HepG2 (cell line): ENCODE measurements around the gene TRAK1. TPM values are rescaled to one million over a fixed set of nuclear protein-coding genes. Genes with fewer than 3 reads are reported as not detected.

Experiments
- AGO2 ChIP-seq: fragments of 200-400 bp; formaldehyde crosslinking; optimal IDR thresholded peaks from 2 replicates; pipeline ENCODE3; 2017; ENCODE audit warnings: mild to moderate bottlenecking, low read depth, low read length, moderate library complexity
- CEBPB ChIP-seq: IDR thresholded peaks from 2 replicates; pipeline ENCODE4 v1.6.1; 2011; ENCODE audit warnings: low read depth, low read length, improper control_type of control experiment, borderline replicate concordance
- ETV6 ChIP-seq: sonication (generic); formaldehyde crosslinking; conservative IDR thresholded peaks from 2 replicates; pipeline ENCODE4 v1.4.0; 2020; ENCODE audit warnings: missing genetic modification reagents
- ISX ChIP-seq: sonication (generic); formaldehyde crosslinking; conservative IDR thresholded peaks from 2 replicates; pipeline ENCODE4 v1.5.0; 2020; ENCODE audit warnings: missing genetic modification reagents
- KAT8 ChIP-seq: IDR thresholded peaks from 2 replicates; pipeline ENCODE4 v1.6.1; 2016; ENCODE audit warnings: missing genetic modification reagents, missing compliant biosample characterization
- PHB2 ChIP-seq: fragments of 450-650 bp; IDR thresholded peaks from 2 replicates; pipeline ENCODE4 v1.6.1; 2018; ENCODE audit not compliant: partially characterized antibody
- TGIF2 ChIP-seq: IDR thresholded peaks from 2 replicates; pipeline ENCODE4 v1.6.1; 2016; ENCODE audit warnings: control low read depth, missing compliant biosample characterization
- ZFP36L1 ChIP-seq: sonication (generic); formaldehyde crosslinking; IDR thresholded peaks from 2 replicates; pipeline ENCODE4 v1.8.0; 2022; ENCODE audit warnings: mild to moderate bottlenecking, missing genetic modification reagents, moderate library complexity
- ZNF136 ChIP-seq: sonication (generic); formaldehyde crosslinking; IDR thresholded peaks from 2 replicates; pipeline ENCODE4 v1.8.1; 2022; ENCODE audit warnings: low read depth, mild to moderate bottlenecking, moderate library complexity, missing genetic modification reagents
- ZNF761 ChIP-seq: sonication (generic); formaldehyde crosslinking; conservative IDR thresholded peaks from 2 replicates; pipeline ENCODE4 v1.4.0; 2020; ENCODE audit warnings: mild to moderate bottlenecking, missing genetic modification reagents
- ZNF775 ChIP-seq: sonication (generic); formaldehyde crosslinking; IDR thresholded peaks from 2 replicates; pipeline ENCODE4 v1.4.0; 2020; ENCODE audit warnings: missing genetic modification reagents, mild to moderate bottlenecking, moderate library complexity, borderline replicate concordance
- polyA plus RNA-seq, 8 experiments: library from polyadenylated mRNA; depleted of rRNA in 3 of 8; stranded (reverse) in 7 of 8; unstranded in 1 of 8; fragments of >200 nt; fragmentation: Illumina TruSeq in 4 of 8; extraction: Trizol in 4 of 8; gene quantifications; 2 replicates each; pipeline versions ENCODE4 v1.2.1 to v1.2.3, GENCODE V29; 2011 to 2016; ENCODE audit warnings: low read depth in 4 of 8, missing spikeins in 1 of 8, mixed read lengths in 1 of 8; ENCODE audit not compliant: insufficient read depth in 1 of 8
- total RNA-seq, 5 experiments: library from RNA; depleted of rRNA; stranded (reverse); fragments of >200 nt; fragmentation: Illumina TruSeq; extraction: Trizol; gene quantifications; 2 replicates each; pipeline ENCODE4 v1.2.3, GENCODE V29; 2016; ENCODE audit warnings: low read depth in 1 of 5
- TF ChIP-seq, protein P1 (sequence below): sonication (generic); formaldehyde crosslinking; IDR thresholded peaks from one replicate; pipeline ENCODE4 v1.5.1; 2020; ENCODE audit warnings: mild to moderate bottlenecking, missing genetic modification reagents; ENCODE audit errors: not compliant biosample characterization
- TF ChIP-seq, protein P2 (sequence below): sonication (generic); formaldehyde crosslinking; IDR thresholded peaks from 2 replicates; pipeline ENCODE4 v1.5.0; 2020; ENCODE audit warnings: mild to moderate bottlenecking, missing genetic modification reagents, borderline replicate concordance
- TF ChIP-seq, protein P3 (sequence below): sonication (generic); formaldehyde crosslinking; IDR thresholded peaks from 2 replicates; pipeline ENCODE4 v1.5.0; 2020; ENCODE audit warnings: missing genetic modification reagents
- TF ChIP-seq, protein P4 (sequence below): IDR thresholded peaks from 2 replicates; pipeline ENCODE4 v1.6.1; 2016; ENCODE audit warnings: missing genetic modification reagents, missing compliant biosample characterization

TRAK1 gene
- total and polyA plus RNA-seq, 2 of the 13 experiments (the other 11 are each of a cell fraction or from before 2014, with no cell fraction given): 20.5 to 46.6 TPM

DNA sequence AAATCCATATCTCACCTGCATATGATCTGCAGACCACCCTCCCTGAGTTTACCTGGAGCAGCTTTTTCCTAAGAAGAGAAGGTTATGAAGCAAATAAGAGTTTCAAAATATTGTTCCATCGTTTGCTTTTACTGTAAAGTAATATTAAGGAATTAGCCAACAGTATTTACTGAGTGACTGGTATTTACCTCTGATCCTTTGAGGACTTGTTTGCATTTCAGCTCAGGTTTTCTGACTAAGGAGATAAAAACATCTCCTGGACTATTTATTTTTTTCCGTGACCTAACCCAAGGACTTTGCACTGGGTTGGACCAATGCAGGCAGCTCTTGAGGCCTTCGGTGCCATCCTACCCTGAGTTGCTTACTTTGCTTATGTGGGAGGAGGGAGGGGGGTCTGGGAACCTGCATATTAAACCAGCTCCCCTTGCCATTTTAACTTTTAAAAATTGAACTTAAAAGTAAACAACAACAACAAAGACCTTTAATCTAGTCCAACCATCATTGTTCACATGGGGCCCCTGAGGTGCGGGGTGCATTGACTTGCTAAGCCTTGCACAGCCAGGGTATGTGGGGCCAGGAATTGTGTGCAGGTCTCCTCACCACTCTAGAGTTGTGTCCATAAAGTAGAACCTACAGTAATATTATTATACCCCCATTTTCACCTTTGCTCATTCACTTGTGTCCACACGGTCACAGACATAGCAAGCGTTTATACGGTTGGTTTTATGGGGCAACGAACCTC lies 39.3 kb downstream of the TRAK1 start (continued):
- 0 out of 2 replicates have a peak, but pooled peaks have one; percentile 27 for TF ChIP-seq ZFP36L1 (CRISPR knock-in tag)
- TF ChIP-seq, protein P1, sequence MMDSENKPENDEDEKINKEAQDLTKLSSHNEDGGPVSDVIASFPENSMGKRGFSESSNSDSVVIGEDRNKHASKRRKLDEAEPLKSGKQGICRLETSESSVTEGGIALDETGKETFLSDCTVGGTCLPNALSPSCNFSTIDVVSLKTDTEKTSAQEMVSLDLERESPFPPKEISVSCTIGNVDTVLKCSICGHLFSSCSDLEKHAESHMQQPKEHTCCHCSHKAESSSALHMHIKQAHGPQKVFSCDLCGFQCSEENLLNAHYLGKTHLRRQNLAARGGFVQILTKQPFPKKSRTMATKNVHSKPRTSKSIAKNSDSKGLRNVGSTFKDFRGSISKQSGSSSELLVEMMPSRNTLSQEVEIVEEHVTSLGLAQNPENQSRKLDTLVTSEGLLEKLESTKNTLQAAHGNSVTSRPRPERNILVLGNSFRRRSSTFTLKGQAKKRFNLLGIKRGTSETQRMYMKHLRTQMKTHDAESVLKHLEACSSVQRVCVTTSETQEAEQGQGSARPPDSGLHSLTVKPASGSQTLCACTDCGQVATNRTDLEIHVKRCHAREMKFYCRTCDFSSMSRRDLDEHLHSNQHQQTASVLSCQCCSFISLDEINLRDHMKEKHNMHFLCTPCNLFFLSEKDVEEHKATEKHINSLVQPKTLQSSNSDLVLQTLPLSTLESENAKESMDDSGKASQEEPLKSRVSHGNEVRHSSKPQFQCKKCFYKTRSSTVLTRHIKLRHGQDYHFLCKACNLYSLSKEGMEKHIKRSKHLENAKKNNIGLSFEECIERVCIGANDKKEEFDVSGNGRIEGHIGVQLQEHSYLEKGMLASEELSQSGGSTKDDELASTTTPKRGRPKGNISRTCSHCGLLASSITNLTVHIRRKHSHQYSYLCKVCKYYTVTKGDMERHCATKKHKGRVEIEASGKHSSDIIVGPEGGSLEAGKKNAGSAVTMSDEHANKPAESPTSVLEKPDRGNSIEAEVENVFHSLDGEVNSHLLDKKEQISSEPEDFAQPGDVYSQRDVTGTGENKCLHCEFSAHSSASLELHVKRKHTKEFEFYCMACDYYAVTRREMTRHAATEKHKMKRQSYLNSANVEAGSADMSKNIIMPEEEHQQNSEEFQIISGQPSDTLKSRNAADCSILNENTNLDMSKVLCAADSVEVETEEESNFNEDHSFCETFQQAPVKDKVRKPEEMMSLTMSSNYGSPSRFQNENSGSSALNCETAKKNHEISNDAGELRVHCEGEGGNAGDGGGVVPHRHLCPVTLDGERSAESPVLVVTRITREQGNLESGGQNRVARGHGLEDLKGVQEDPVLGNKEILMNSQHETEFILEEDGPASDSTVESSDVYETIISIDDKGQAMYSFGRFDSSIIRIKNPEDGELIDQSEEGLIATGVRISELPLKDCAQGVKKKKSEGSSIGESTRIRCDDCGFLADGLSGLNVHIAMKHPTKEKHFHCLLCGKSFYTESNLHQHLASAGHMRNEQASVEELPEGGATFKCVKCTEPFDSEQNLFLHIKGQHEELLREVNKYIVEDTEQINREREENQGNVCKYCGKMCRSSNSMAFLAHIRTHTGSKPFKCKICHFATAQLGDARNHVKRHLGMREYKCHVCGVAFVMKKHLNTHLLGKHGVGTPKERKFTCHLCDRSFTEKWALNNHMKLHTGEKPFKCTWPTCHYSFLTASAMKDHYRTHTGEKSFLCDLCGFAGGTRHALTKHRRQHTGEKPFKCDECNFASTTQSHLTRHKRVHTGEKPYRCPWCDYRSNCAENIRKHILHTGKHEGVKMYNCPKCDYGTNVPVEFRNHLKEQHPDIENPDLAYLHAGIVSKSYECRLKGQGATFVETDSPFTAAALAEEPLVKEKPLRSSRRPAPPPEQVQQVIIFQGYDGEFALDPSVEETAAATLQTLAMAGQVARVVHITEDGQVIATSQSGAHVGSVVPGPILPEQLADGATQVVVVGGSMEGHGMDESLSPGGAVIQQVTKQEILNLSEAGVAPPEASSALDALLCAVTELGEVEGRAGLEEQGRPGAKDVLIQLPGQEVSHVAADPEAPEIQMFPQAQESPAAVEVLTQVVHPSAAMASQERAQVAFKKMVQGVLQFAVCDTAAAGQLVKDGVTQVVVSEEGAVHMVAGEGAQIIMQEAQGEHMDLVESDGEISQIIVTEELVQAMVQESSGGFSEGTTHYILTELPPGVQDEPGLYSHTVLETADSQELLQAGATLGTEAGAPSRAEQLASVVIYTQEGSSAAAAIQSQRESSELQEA (CRISPR knock-in tag): no peak
- TF ChIP-seq ETV6: no peak
- no peak for TF ChIP-seq PHB2
- peak; percentile 67; the same call in 1 of the 2 replicates for TF ChIP-seq KAT8 (CRISPR knock-in tag)
- TF ChIP-seq TGIF2 (CRISPR knock-in tag): no peak
- TF ChIP-seq, protein P2, sequence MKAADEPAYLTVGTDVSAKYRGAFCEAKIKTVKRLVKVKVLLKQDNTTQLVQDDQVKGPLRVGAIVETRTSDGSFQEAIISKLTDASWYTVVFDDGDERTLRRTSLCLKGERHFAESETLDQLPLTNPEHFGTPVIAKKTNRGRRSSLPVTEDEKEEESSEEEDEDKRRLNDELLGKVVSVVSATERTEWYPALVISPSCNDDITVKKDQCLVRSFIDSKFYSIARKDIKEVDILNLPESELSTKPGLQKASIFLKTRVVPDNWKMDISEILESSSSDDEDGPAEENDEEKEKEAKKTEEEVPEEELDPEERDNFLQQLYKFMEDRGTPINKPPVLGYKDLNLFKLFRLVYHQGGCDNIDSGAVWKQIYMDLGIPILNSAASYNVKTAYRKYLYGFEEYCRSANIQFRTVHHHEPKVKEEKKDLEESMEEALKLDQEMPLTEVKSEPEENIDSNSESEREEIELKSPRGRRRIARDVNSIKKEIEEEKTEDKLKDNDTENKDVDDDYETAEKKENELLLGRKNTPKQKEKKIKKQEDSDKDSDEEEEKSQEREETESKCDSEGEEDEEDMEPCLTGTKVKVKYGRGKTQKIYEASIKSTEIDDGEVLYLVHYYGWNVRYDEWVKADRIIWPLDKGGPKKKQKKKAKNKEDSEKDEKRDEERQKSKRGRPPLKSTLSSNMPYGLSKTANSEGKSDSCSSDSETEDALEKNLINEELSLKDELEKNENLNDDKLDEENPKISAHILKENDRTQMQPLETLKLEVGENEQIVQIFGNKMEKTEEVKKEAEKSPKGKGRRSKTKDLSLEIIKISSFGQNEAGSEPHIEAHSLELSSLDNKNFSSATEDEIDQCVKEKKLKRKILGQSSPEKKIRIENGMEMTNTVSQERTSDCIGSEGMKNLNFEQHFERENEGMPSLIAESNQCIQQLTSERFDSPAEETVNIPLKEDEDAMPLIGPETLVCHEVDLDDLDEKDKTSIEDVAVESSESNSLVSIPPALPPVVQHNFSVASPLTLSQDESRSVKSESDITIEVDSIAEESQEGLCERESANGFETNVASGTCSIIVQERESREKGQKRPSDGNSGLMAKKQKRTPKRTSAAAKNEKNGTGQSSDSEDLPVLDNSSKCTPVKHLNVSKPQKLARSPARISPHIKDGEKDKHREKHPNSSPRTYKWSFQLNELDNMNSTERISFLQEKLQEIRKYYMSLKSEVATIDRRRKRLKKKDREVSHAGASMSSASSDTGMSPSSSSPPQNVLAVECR (CRISPR knock-in tag): peak; percentile 42; the same call in 1 of the 2 replicates
- no peak for TF ChIP-seq ZNF136 (CRISPR knock-in tag)
- TF ChIP-seq ISX: no peak
- TF ChIP-seq CEBPB: peak; percentile 78
- TF ChIP-seq, protein P3, sequence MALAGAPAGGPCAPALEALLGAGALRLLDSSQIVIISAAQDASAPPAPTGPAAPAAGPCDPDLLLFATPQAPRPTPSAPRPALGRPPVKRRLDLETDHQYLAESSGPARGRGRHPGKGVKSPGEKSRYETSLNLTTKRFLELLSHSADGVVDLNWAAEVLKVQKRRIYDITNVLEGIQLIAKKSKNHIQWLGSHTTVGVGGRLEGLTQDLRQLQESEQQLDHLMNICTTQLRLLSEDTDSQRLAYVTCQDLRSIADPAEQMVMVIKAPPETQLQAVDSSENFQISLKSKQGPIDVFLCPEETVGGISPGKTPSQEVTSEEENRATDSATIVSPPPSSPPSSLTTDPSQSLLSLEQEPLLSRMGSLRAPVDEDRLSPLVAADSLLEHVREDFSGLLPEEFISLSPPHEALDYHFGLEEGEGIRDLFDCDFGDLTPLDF (CRISPR knock-in tag): no peak
- no peak for TF ChIP-seq ZNF761 (CRISPR knock-in tag)
- TF ChIP-seq, protein P4, sequence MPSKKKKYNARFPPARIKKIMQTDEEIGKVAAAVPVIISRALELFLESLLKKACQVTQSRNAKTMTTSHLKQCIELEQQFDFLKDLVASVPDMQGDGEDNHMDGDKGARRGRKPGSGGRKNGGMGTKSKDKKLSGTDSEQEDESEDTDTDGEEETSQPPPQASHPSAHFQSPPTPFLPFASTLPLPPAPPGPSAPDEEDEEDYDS (CRISPR knock-in tag): no peak
- no peak for TF ChIP-seq AGO2
- TF ChIP-seq ZNF775 (CRISPR knock-in tag): no peak
